HG03108 (cell line): ENCODE results near the gene NFX1.

Source experiments
- ATAC-seq: cut with Tn5 transposase; IDR thresholded peaks from one replicate; pipeline ENCODE4 v1.9.1; 2021; ENCODE audit warnings: moderate library complexity; ENCODE audit not compliant: unreplicated experiment

The NFX1 gene

DNA sequence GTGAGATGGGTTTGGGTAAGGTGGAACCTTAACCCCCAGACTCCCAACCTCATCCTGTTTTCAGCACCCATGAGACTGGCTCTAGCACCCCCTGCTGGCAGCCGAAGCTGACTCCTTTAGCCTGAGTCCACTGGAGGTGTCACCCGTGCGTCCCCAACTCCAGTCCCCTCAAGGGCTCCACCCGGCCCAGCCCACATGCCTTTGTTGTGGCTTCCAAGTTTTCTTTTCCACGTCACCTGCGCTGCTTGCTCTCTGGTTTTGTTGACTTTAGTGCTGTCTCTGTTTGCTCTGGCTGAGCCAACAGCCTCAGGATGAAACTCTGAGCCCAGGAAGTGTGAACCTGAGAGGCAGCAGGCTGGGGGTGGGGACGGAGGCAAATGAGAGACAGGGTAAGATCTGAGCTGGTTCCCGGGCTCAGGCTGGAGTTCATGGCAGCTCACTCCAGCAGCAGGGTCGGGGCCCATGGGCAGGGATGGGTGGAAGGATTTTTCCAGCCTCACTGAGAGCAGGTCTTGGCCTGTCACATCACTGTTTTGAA is 125.3 kb downstream of the NFX1 start:
- no peak for ATAC-seq

DNA sequence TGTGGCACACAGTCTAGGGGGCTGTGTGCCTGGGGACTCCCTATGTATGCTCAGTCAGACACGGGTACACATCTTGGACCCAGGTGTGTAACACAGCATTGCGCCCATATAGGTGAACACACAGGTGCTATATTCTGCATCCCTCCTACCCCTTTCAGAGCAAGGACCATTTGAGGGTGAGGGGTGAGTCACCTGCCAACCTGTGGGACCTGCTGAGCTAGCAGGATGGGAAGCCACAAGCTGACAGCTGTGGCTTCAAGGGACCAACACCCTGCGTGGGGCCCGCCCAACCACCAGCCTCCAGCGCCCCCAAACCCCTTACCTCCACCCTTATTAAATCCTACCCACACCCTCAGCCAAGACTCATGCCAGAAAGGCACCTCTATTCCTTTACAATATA is 126.7 kb downstream of the NFX1 start:
- no peak for ATAC-seq

GRCh38 chr9:33418090-33418489 is 127.8 kb downstream of the NFX1 start:
- no peak for ATAC-seq

DNA sequence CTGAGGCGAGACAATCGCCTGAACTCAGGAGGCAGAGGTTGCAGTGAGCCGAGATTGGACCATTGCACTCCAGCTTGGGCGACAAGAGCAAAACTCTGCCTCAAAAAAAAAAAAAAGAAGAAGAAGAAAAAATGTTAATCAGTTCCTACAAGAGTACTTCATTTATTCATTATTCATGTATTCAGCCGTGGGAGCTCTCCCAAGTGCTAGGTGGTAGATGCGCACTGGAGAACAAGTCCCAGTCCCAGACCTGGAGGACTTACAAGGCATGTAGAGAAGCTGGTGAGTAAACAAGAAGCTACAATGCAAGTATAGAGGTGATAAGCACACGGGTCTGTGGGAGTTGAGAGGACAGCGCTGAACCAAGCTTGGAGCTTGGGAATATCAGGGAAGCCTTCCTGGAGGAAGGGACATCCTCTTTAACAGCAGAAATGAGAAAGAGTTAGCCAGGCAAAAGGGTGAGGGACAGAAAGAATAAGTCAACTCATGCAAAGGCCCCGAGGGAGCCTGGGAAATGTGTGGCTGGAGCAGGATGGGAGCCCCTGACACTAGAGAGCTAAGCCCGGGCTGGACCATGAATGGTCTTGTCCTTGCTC is 129.5 kb downstream of the NFX1 start:
- no peak for ATAC-seq
